ENCODE measurements around the gene CEP85. TPM values are rescaled to one million over a fixed set of nuclear protein-coding genes. Genes with fewer than 3 reads are reported as not detected.
A peak's percentile ranks its signal among the peaks of the same experiment; 100 is the strongest.

The CEP85 gene
- total and polyA plus RNA-seq, 2 of the 13 experiments (the other 11 are each of a cell fraction or from before 2014, with no cell fraction given) = 16.1 to 26.7 TPM

DNA sequence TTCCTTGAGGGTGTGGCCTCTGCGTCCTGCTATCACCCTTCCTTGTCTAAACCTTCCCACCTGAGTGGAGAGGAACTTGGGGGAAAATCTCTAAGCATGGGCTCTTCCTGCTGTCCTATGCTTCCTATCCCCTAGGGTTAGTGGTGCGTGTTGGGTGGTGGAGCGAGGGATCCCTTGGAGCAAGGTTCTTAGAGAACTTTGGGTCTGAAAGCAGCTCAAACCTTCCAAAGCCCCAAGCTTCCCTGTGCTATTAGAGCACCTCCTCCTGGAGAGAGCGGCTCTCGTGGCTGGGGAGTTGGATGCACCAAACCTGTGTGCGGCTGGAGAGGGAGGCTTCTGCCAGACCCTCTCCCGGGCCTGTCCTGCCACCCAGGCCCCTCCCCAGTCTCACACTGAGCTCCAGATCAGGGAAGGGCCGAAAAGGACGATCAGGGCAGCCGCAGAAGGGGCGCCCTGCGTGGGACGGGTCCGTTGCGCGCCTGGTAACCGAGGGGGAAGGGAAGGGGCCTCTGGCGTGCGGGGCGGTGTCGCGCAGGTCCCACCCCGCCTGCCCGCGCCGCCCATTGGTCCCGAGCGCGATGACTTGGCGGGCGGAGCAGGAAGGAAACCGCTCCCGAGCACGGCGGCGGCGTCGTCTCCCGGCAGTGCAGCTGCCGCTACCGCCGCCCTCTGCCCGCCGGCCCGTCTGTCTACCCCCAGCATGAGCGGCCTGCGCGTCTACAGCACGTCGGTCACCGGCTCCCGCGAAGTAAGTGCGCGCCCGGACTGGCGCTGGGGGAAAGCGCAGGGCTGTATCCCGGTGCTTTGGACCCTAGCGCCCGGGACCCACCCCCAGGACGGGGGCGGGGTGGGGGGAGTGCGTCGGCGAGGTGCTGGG lies 45.7 kb downstream of the CEP85 start, which contains the start of gene SH3BGRL3 (continued):
- no peak for TF ChIP-seq AFF4 (CRISPR knock-in tag; IDR thresholded peaks at IDR 0.05)
- TF ChIP-seq ISL2 (CRISPR knock-in tag; IDR thresholded peaks at IDR 0.05) = peak; percentile 52
- TF ChIP-seq, protein P1, sequence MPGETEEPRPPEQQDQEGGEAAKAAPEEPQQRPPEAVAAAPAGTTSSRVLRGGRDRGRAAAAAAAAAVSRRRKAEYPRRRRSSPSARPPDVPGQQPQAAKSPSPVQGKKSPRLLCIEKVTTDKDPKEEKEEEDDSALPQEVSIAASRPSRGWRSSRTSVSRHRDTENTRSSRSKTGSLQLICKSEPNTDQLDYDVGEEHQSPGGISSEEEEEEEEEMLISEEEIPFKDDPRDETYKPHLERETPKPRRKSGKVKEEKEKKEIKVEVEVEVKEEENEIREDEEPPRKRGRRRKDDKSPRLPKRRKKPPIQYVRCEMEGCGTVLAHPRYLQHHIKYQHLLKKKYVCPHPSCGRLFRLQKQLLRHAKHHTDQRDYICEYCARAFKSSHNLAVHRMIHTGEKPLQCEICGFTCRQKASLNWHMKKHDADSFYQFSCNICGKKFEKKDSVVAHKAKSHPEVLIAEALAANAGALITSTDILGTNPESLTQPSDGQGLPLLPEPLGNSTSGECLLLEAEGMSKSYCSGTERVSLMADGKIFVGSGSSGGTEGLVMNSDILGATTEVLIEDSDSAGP (CRISPR knock-in tag; IDR thresholded peaks at IDR 0.05; ENCODE audit: borderline replicate concordance) = peak; percentile 89; the same call in 1 of the 2 replicates
- no peak for TF ChIP-seq CERS6 (CRISPR knock-in tag; IDR thresholded peaks at IDR 0.05)
- TF ChIP-seq TEAD3 (CRISPR knock-in tag; optimal IDR thresholded peaks at IDR 0.05; ENCODE audit: borderline replicate concordance) = no peak
- no peak for TF ChIP-seq SMAD9 (CRISPR knock-in tag; IDR thresholded peaks at IDR 0.05)
- peak; percentile 56 for TF ChIP-seq ZFY (CRISPR knock-in tag; IDR thresholded peaks at IDR 0.05)
- TF ChIP-seq MTA1 (CRISPR knock-in tag; IDR thresholded peaks at IDR 0.05; ENCODE audit: borderline replicate concordance) = no peak
- TF ChIP-seq CREM (IDR thresholded peaks at IDR 0.05) = no peak
- TF ChIP-seq CREM (CRISPR knock-in tag; IDR thresholded peaks at IDR 0.05) = no peak
- no peak for TF ChIP-seq RFX1 (IDR thresholded peaks at IDR 0.05)
- peak; percentile 75; the same call in 1 of the 2 replicates for TF ChIP-seq SP4 (CRISPR knock-in tag; IDR thresholded peaks at IDR 0.05)
- TF ChIP-seq PRPF4 (IDR thresholded peaks at IDR 0.05; ENCODE audit: low read depth, low read length, poor library complexity, severe bottlenecking) = no peak
- TF ChIP-seq ONECUT2 (CRISPR knock-in tag; IDR thresholded peaks at IDR 0.05) = no peak
- no peak for TF ChIP-seq RBAK (CRISPR knock-in tag; IDR thresholded peaks at IDR 0.05)
- 0 out of 2 replicates have a peak, but pooled peaks have one; percentile 18 for TF ChIP-seq DMTF1 (CRISPR knock-in tag; IDR thresholded peaks at IDR 0.05)
- TF ChIP-seq, protein P2, sequence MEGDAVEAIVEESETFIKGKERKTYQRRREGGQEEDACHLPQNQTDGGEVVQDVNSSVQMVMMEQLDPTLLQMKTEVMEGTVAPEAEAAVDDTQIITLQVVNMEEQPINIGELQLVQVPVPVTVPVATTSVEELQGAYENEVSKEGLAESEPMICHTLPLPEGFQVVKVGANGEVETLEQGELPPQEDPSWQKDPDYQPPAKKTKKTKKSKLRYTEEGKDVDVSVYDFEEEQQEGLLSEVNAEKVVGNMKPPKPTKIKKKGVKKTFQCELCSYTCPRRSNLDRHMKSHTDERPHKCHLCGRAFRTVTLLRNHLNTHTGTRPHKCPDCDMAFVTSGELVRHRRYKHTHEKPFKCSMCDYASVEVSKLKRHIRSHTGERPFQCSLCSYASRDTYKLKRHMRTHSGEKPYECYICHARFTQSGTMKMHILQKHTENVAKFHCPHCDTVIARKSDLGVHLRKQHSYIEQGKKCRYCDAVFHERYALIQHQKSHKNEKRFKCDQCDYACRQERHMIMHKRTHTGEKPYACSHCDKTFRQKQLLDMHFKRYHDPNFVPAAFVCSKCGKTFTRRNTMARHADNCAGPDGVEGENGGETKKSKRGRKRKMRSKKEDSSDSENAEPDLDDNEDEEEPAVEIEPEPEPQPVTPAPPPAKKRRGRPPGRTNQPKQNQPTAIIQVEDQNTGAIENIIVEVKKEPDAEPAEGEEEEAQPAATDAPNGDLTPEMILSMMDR (CRISPR knock-in tag; IDR thresholded peaks at IDR 0.05) = peak; percentile 66
- TF ChIP-seq ZNF274 (CRISPR knock-in tag; IDR thresholded peaks at IDR 0.05) = peak; percentile 28
- TF ChIP-seq ISX (CRISPR knock-in tag; conservative IDR thresholded peaks at IDR 0.05) = no peak

Measured in HepG2 (cell line).